Parathyroid adenoma (tissue), 2 donors: Measurements from ENCODE around the gene GAN.

ENCODE experiments used
- H2AFZ ChIP-seq: fragments of 300-600 bp; sonication (generic); one replicate; pipeline ENCODE4 v1.7.0; 2017; ENCODE audit warnings: antibody characterized with exemption, mild to moderate bottlenecking
- H3K27ac ChIP-seq: fragments of 300-600 bp; sonication (generic); one replicate; pipeline ENCODE4 v1.7.0; 2017
- H3K27me3 ChIP-seq: fragments of 300-600 bp; sonication (generic); one replicate; pipeline ENCODE4 v1.7.0; 2017; ENCODE audit warnings: low read length; ENCODE audit not compliant: control insufficient read depth, insufficient read depth
- H3K36me3 ChIP-seq: fragments of 300-600 bp; sonication (generic); one replicate; pipeline ENCODE4 v1.7.0; 2017; ENCODE audit warnings: low read length; ENCODE audit not compliant: control insufficient read depth, insufficient read depth
- H3K4me1 ChIP-seq: fragments of 300-600 bp; sonication (generic); one replicate; pipeline ENCODE4 v1.7.0; 2017; ENCODE audit warnings: control low read depth
- H3K4me2 ChIP-seq: fragments of 300-600 bp; sonication (generic); one replicate; pipeline ENCODE4 v1.7.0; 2017; ENCODE audit warnings: low read length
- H3K4me3 ChIP-seq: fragments of 300-600 bp; sonication (generic); one replicate; pipeline ENCODE4 v1.7.0; 2017; ENCODE audit warnings: low read depth, low read length
- H3K79me2 ChIP-seq: fragments of 300-600 bp; sonication (generic); one replicate; pipeline ENCODE4 v1.7.0; 2017; ENCODE audit warnings: control low read depth
- H3K9ac ChIP-seq: fragments of 300-600 bp; sonication (generic); one replicate; pipeline ENCODE4 v1.7.0; 2017; ENCODE audit warnings: mild to moderate bottlenecking
- H3K9me3 ChIP-seq: fragments of 300-600 bp; sonication (generic); one replicate; pipeline ENCODE4 v1.7.0; 2017; ENCODE audit warnings: low read length; ENCODE audit not compliant: control insufficient read depth
- TF ChIP-seq, protein P1 (sequence below): fragments of 300-600 bp; sonication (generic); IDR thresholded peaks from one replicate; pipeline ENCODE4 v1.7.0; 2017; ENCODE audit warnings: antibody characterized with exemption, mild to moderate bottlenecking
- donor health status: primary hyperparathyroidism.

The GAN gene

DNA sequence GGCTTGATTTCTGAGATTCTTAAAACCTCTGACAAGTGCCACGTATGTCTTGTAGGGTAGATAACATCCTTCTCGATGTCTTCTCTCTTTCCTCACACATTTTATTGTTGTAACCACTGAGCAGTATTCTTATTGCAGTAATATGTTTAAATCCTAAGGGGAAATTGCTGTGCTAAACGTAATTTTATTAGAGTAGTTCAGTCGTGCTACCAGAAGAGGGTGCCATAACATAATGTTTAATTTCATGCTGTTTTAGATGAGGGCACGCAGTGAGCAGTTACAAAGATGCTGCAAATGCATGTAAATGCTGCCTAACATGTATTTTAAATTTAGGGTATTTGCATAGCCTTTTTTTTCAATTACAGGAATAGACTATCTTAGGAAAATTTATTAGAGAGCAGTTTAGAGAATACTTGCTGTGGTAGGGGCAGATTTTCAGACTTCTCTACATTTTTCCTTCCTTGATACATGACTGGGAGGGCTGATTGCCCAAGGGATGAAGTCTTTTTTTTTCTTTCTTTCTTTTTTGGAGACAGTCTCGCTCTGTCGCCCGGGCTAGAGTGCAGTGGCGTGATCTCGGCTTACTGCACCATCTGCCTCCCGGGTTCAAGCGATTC lies 51.7 kb downstream of the GAN start:
- Histone ChIP-seq H3K36me3 (no peaks in the 10 kb centered on the region), H3K4me1 (no peaks in the 10 kb centered on the region), H3K79me2 (no peaks in the 10 kb centered on the region), H2AFZ (no peak overlapping the region), H3K4me2 (no peak overlapping the region), H3K4me3 (no peak overlapping the region), H3K27me3 (no peaks in the 10 kb centered on the region), H3K9ac (no peak overlapping the region), H3K9me3 (no peaks in the 10 kb centered on the region), H3K27ac (no peak overlapping the region)
- TF ChIP-seq, protein P1, sequence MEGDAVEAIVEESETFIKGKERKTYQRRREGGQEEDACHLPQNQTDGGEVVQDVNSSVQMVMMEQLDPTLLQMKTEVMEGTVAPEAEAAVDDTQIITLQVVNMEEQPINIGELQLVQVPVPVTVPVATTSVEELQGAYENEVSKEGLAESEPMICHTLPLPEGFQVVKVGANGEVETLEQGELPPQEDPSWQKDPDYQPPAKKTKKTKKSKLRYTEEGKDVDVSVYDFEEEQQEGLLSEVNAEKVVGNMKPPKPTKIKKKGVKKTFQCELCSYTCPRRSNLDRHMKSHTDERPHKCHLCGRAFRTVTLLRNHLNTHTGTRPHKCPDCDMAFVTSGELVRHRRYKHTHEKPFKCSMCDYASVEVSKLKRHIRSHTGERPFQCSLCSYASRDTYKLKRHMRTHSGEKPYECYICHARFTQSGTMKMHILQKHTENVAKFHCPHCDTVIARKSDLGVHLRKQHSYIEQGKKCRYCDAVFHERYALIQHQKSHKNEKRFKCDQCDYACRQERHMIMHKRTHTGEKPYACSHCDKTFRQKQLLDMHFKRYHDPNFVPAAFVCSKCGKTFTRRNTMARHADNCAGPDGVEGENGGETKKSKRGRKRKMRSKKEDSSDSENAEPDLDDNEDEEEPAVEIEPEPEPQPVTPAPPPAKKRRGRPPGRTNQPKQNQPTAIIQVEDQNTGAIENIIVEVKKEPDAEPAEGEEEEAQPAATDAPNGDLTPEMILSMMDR = peak; percentile 73

DNA sequence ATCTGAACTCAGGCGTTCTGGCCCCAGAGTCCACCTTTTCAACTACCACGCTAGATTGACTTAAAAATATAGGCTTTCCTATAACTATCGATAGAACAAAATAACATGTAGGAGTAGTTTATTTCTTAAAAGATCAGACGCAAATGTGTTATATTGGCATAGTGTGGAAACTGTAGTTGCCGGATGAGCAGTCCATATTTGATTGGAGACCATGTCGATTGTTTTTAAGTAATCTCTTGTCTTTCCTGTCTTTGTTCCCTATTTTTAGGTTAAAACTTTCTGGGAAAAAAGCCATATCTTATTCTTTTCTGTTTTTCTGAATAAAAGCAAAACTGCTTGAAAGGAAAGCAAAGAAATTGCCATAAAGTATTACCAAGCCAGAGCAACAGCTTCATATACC lies 53.1 kb downstream of the GAN start:
- Histone ChIP-seq H2AFZ (no peak overlapping the region), H3K27me3 (no peaks in the 10 kb centered on the region), H3K36me3 (no peaks in the 10 kb centered on the region), H3K9ac (no peak overlapping the region), H3K4me1 (no peaks in the 10 kb centered on the region), H3K4me3 (no peak overlapping the region), H3K4me2 (no peak overlapping the region), H3K9me3 (no peaks in the 10 kb centered on the region), H3K79me2 (no peaks in the 10 kb centered on the region), H3K27ac (peak overlapping the region; percentile 3)
- TF ChIP-seq, protein P1 = no peak

DNA sequence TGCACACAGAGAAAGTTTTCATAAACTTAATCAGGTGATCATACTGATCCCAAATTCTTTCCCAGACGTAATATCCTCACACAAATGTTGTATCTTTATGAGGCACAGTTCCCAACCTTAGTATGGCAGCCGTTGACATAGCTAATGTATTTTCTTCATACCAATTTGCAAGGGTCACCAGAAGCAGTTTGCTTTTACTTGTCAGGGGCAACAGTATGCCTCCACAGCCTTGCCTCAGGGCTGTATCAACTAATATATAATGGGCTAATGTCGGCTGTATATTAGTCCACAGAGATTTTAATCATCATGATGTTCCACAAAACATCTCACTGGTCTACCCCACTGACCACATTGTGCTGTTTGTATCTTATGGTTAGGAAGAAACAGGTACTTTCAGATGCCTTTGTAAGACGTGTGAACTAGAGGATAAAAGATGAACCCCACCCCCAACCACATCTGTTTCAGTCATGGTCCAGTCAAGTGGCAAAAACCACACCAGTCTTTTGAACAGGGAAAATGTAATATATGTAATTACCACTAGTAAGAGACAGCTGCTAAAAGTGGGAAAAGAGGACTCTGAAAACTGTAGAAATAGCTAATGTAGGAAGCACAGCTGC lies 55.2 kb downstream of the GAN start:
- TF ChIP-seq, protein P1 = no peak
- no peaks in the 10 kb centered on the region for H3K27me3 ChIP-seq
- no peaks in the 10 kb centered on the region for H3K36me3 ChIP-seq
- H3K9me3 ChIP-seq = no peaks in the 10 kb centered on the region
- no peak overlapping the region for H3K27ac ChIP-seq
- H3K4me3 ChIP-seq = no peak overlapping the region
- no peak overlapping the region for H3K9ac ChIP-seq
- no peaks in the 10 kb centered on the region for H3K79me2 ChIP-seq
- no peaks in the 10 kb centered on the region for H3K4me1 ChIP-seq
- no peak overlapping the region for H3K4me2 ChIP-seq
- no peak overlapping the region for H2AFZ ChIP-seq

DNA sequence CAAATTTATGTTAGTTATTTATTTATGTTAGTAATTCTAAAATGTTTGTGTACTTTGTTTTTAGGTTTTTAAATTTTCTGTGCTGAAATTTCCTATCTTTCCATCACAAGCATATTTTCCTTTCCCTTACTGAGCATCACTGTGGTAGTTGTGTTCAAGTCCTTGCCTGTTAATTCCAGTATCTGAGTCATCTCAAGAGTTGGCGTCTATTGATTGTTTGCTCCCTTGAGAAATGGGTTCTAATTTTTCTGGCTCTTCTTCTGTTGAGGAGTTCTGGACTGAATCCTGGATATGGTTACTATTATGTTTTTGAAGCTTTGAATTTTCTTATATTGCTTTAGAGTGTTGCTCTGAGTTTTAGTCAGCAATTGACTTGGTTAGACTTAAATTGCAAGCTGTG lies 56.3 kb downstream of the GAN start:
- H3K79me2 ChIP-seq = no peaks in the 10 kb centered on the region
- H3K4me3 ChIP-seq = no peak overlapping the region
- H3K27me3 ChIP-seq = no peaks in the 10 kb centered on the region
- H3K9me3 ChIP-seq = no peaks in the 10 kb centered on the region
- H3K4me2 ChIP-seq = no peak overlapping the region
- no peak overlapping the region for H3K9ac ChIP-seq
- TF ChIP-seq, protein P1 = no peak
- no peak overlapping the region for H3K27ac ChIP-seq
- no peaks in the 10 kb centered on the region for H3K4me1 ChIP-seq
- no peaks in the 10 kb centered on the region for H3K36me3 ChIP-seq
- H2AFZ ChIP-seq = no peak overlapping the region

DNA sequence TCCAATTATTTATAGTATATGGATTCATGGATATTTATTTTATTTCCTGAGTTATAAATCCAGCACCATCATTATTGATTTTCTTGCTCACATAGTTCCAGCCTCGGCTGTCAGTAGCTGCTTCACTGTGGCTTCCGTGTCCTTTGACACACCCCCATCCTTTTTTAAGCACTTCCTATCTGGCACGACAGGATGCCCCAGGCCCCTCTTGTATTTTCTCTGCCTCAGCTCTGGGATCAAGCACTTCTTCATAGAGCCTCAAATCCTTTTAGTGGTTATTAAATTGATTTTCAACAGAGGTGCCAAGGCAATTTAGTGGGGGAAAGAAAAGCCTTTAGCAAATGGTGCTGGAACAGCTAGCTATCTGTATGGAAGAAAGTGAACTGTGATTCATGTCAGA lies 59.8 kb downstream of the GAN start:
- Histone ChIP-seq H3K27me3 (no peaks in the 10 kb centered on the region), H3K4me2 (no peak overlapping the region), H3K27ac (no peak overlapping the region), H3K9ac (no peak overlapping the region), H3K9me3 (no peaks in the 10 kb centered on the region), H2AFZ (no peak overlapping the region), H3K4me3 (no peak overlapping the region), H3K79me2 (no peaks in the 10 kb centered on the region), H3K4me1 (no peaks in the 10 kb centered on the region), H3K36me3 (no peaks in the 10 kb centered on the region)
- TF ChIP-seq, protein P1 = no peak
